ENCODE data around the gene RANBP10. TPM values are rescaled to one million over a fixed set of nuclear protein-coding genes. Genes with fewer than 3 reads are reported as not detected.

RANBP10 gene
- total RNA-seq, 3 donors from 2014 or later (not counting 1 experiment from before 2014, with no cell fraction given) = 20.9 to 25.8 (median 24.5) TPM

- Histone ChIP-seq H3K36me3 (ENCODE audit: control insufficient read depth, insufficient read depth, low read length) (peaks cover 3% of the 10 kb centered on the region), H3K4me1 (ENCODE audit: control insufficient read depth, insufficient read depth, low read length) (no peaks in the 10 kb centered on the region), H3K9me3 (ENCODE audit: control insufficient read depth, insufficient read depth, low read length) (no peaks in the 10 kb centered on the region), H3K27ac (ENCODE audit: low read length) (no peak overlapping the region), H3K4me3 (ENCODE audit: low read length) (no peak overlapping the region), H3K27me3 (ENCODE audit: control insufficient read depth, insufficient read depth, low read length) (no peaks in the 10 kb centered on the region)
- no peak for ATAC-seq
- Mint-ChIP-seq H3K4me1 (peaks cover 0 to 5% of the 10 kb centered on the region in 2 donors), H3K4me3 (no peak overlapping the region), H3K36me3 (no peaks in the 10 kb centered on the region), H3K27me3 (ENCODE audit: low read depth in 2 of 2) (no peaks in the 10 kb centered on the region), H3K9me3 (no peaks in the 10 kb centered on the region), H3K27ac (no peak overlapping the region)
- WGBS (ENCODE audit: insufficient coverage) = 97% methylated on average over 17 of the region's 17 CpGs
- DNase-seq = no peak
- no peak for TF ChIP-seq CTCF (IDR thresholded peaks at IDR 0.05)
- intact Hi-C loops (cut with micrococcal nuclease) = no loop called here
Observed at GRCh38 chr16:67675579-67675935, 130.8 kb downstream of the RANBP10 start.

- H3K27ac ChIP-seq (ENCODE audit: low read length) = no peak overlapping the region
- Mint-ChIP-seq H3K27me3 (ENCODE audit: low read depth in 2 of 2) (no peaks in the 10 kb centered on the region), H3K27ac (no peak overlapping the region)
Observed at GRCh38 chr16:67674851-67675578, 131.3 kb downstream of the RANBP10 start.

GRCh38 chr16:67673712-67674580 lies 132.4 kb downstream of the RANBP10 start:
- no peaks in the 10 kb centered on the region for H3K36me3 ChIP-seq (ENCODE audit: control insufficient read depth, insufficient read depth, low read length)
- no peak for TF ChIP-seq CTCF (IDR thresholded peaks at IDR 0.05)
- H3K27me3 ChIP-seq (ENCODE audit: control insufficient read depth, insufficient read depth, low read length) = no peaks in the 10 kb centered on the region
- no peak for ATAC-seq
- DNase-seq = no peak
- Mint-ChIP-seq H3K27me3 (ENCODE audit: low read depth in 2 of 2) (no peaks in the 10 kb centered on the region), H3K36me3 (no peaks in the 10 kb centered on the region), H3K27ac (peak overlapping the region in 1 of 2 donors; percentile 72), H3K4me3 (no peak overlapping the region), H3K4me1 (peaks cover 0 to 5% of the 10 kb centered on the region in 2 donors), H3K9me3 (no peaks in the 10 kb centered on the region)
- H3K9me3 ChIP-seq (ENCODE audit: control insufficient read depth, insufficient read depth, low read length) = no peaks in the 10 kb centered on the region
- H3K27ac ChIP-seq (ENCODE audit: low read length) = no peak overlapping the region
- intact Hi-C loops (cut with micrococcal nuclease) = loop anchor here (2.0 kb wide), 1 partner anchor 255 kb away; no protein-coding TSS in a partner anchor
- 62% methylated on average over 21 of the region's 21 CpGs for WGBS (ENCODE audit: insufficient coverage)
- H3K4me1 ChIP-seq (ENCODE audit: control insufficient read depth, insufficient read depth, low read length) = peaks cover 3% of the 10 kb centered on the region
- no peak overlapping the region for H3K4me3 ChIP-seq (ENCODE audit: low read length)

More at GRCh38 chr16:67674851-67675578, 131.3 kb downstream of the RANBP10 start:
- Mint-ChIP-seq H3K9me3 (no peaks in the 10 kb centered on the region), H3K4me3 (no peak overlapping the region), H3K4me1 (peaks cover 0 to 5% of the 10 kb centered on the region in 2 donors), H3K36me3 (no peaks in the 10 kb centered on the region)
- Histone ChIP-seq H3K36me3 (ENCODE audit: control insufficient read depth, insufficient read depth, low read length) (no peaks in the 10 kb centered on the region), H3K27me3 (ENCODE audit: control insufficient read depth, insufficient read depth, low read length) (no peaks in the 10 kb centered on the region), H3K4me3 (ENCODE audit: low read length) (no peak overlapping the region), H3K9me3 (ENCODE audit: control insufficient read depth, insufficient read depth, low read length) (no peaks in the 10 kb centered on the region), H3K4me1 (ENCODE audit: control insufficient read depth, insufficient read depth, low read length) (no peaks in the 10 kb centered on the region)
- TF ChIP-seq CTCF (IDR thresholded peaks at IDR 0.05) = no peak
- intact Hi-C loops (cut with micrococcal nuclease) = no loop called here
- WGBS (ENCODE audit: insufficient coverage) = 96% methylated on average over 28 of the region's 28 CpGs
- no peak for ATAC-seq
- no peak for DNase-seq

Other genes starting within 250 kb of the RANBP10 start
- 10 to 100 TPM; 61.4 to 76.7 (median 63.6) TPM for gene CTCF, start 244.0 kb downstream of the RANBP10 start, total RNA-seq
- 10 to 100 TPM; 46.4 to 64.0 (median 61.5) TPM for gene CARMIL2, start 161.4 kb downstream of the RANBP10 start, total RNA-seq
- gene ACD, start 146.3 kb downstream of the RANBP10 start, total RNA-seq = 10 to 100 TPM; 34.4 to 58.0 (median 43.2) TPM
- gene PARD6A, start 145.6 kb downstream of the RANBP10 start, total RNA-seq = 1 to 10 TPM; 3.1 to 4.4 (median 3.3) TPM
- gene ENKD1, start 139.8 kb downstream of the RANBP10 start, total RNA-seq = 1 to 10 TPM; 3.4 to 4.2 (median 3.7) TPM
- 1 to 10 TPM; 3.5 to 4.4 (median 3.6) TPM for gene C16orf86, start 139.7 kb downstream of the RANBP10 start, total RNA-seq
- 10 to 100 TPM in 1 of 3 donors, 1 to 10 TPM in 2; 6.5 to 10.9 (median 8.3) TPM for gene GFOD2, start 87.2 kb downstream of the RANBP10 start, total RNA-seq
- under 1 TPM in 2 of 3 donors, not detected in 1; 0.15 to 0.68 TPM for gene TSNAXIP1, start 329 bp upstream of the RANBP10 start, total RNA-seq
- 10 to 100 TPM; 25.5 to 35.8 (median 30.3) TPM for gene THAP11, start 35.8 kb upstream of the RANBP10 start, total RNA-seq
- 10 to 100 TPM; 43.2 to 47.1 (median 43.3) TPM for gene NUTF2, start 40.4 kb upstream of the RANBP10 start, total RNA-seq
- gene CENPT, start 41.1 kb upstream of the RANBP10 start, total RNA-seq = 10 to 100 TPM; 68.6 to 81.3 (median 78.9) TPM
- 100 to 1,000 TPM in 2 of 3 donors, 10 to 100 TPM in 1; 91.9 to 111 (median 105) TPM for gene EDC4, start 66.5 kb upstream of the RANBP10 start, total RNA-seq
- gene NRN1L, start 78.3 kb upstream of the RANBP10 start, total RNA-seq = 1 to 10 TPM in 1 of 3 donors, under 1 TPM in 1, not detected in 1; 0.70 to 1.3 TPM
- 10 to 100 TPM; 16.8 to 24.7 (median 19.5) TPM for gene PSKH1, start 86.7 kb upstream of the RANBP10 start, total RNA-seq
- gene CTRL, start 125.3 kb upstream of the RANBP10 start, total RNA-seq = 10 to 100 TPM; 14.3 to 17.2 (median 15.0) TPM
- gene PSMB10, start 130.3 kb upstream of the RANBP10 start, total RNA-seq = 100 to 1,000 TPM; 237 to 247 (median 243) TPM
- 10 to 100 TPM in 2 of 3 donors, 1 to 10 TPM in 1; 7.1 to 12.4 (median 11.5) TPM for gene LCAT, start 137.6 kb upstream of the RANBP10 start, total RNA-seq
- gene SLC12A4, start 162.1 kb upstream of the RANBP10 start, total RNA-seq = 10 to 100 TPM; 30.0 to 47.0 (median 30.5) TPM
- under 1 TPM; 0.53 to 1.00 (median 0.96) TPM for gene DPEP3, start 173.9 kb upstream of the RANBP10 start, total RNA-seq
- 10 to 100 TPM; 47.2 to 64.1 (median 61.8) TPM for gene DPEP2, start 192.9 kb upstream of the RANBP10 start, total RNA-seq
- gene DPEP2NB, start 209.4 kb upstream of the RANBP10 start, total RNA-seq = not detected
- 10 to 100 TPM; 17.4 to 19.0 (median 17.9) TPM for gene DDX28, start 216.7 kb upstream of the RANBP10 start, total RNA-seq
- gene DUS2, start 216.7 kb upstream of the RANBP10 start, total RNA-seq = 10 to 100 TPM; 21.6 to 24.2 (median 22.7) TPM